GM19397 (cell line): ENCODE results near the gene SHISAL2B.
A peak's percentile ranks its signal among the peaks of the same experiment; 100 is the strongest.
"Not testable (repeated sequence)": the region's sequence is repeated elsewhere in the genome, so short reads cannot be mapped to it uniquely, and the experiment has no call there.

Source experiments
- ATAC-seq: cut with Tn5 transposase; IDR thresholded peaks from one replicate; pipeline ENCODE4 v1.9.1; 2021; ENCODE audit warnings: mild to moderate bottlenecking, moderate library complexity; ENCODE audit not compliant: unreplicated experiment

Gene SHISAL2B

GRCh38 chr5:64690417-64691151 lies at the start of gene SHISAL2B:
TSS of gene SHISAL2B (plus strand) at chr5:64690503. CDS start at chr5:64690624, 121 bp downstream.
- ATAC-seq: peak; percentile 50

GRCh38 chr5:64644831-64645230 lies 45.5 kb upstream of the SHISAL2B start:
- ATAC-seq: no peak

GRCh38 chr5:64646169-64646568 lies 44.1 kb upstream of the SHISAL2B start:
- no peak for ATAC-seq

GRCh38 chr5:64649512-64649911 lies 40.8 kb upstream of the SHISAL2B start:
- ATAC-seq: no peak

GRCh38 chr5:64653766-64654560 lies 36.3 kb upstream of the SHISAL2B start:
- ATAC-seq: no peak

- ATAC-seq: no peak
These were observed 35.8 kb upstream of the SHISAL2B start for GRCh38 chr5:64654561-64654938.

GRCh38 chr5:64655596-64655995 lies 34.7 kb upstream of the SHISAL2B start:
- no peak for ATAC-seq

GRCh38 chr5:64659289-64659688 lies 31.0 kb upstream of the SHISAL2B start:
- ATAC-seq: no peak

GRCh38 chr5:64663181-64663580 lies 27.1 kb upstream of the SHISAL2B start:
- not testable (repeated sequence) for ATAC-seq

GRCh38 chr5:64665243-64665642 lies 25.1 kb upstream of the SHISAL2B start:
- no peak for ATAC-seq

GRCh38 chr5:64666078-64666477 lies 24.2 kb upstream of the SHISAL2B start:
- ATAC-seq: no peak

GRCh38 chr5:64667068-64667467 lies 23.2 kb upstream of the SHISAL2B start:
- no peak for ATAC-seq

- no peak for ATAC-seq
These were observed 20.0 kb upstream of the SHISAL2B start for GRCh38 chr5:64670277-64670676.

- no peak for ATAC-seq
These were observed 18.6 kb upstream of the SHISAL2B start for GRCh38 chr5:64671678-64672077.

GRCh38 chr5:64678374-64678773 lies 11.9 kb upstream of the SHISAL2B start:
- no peak for ATAC-seq

GRCh38 chr5:64680289-64680688 lies 10.0 kb upstream of the SHISAL2B start:
- ATAC-seq: no peak

- ATAC-seq: no peak
These were observed 7.7 kb upstream of the SHISAL2B start for GRCh38 chr5:64682608-64683007.

GRCh38 chr5:64685866-64686265 lies 4.4 kb upstream of the SHISAL2B start:
- no peak for ATAC-seq

- ATAC-seq: no peak
These were observed 1.9 kb upstream of the SHISAL2B start for GRCh38 chr5:64688391-64688790.

GRCh38 chr5:64688965-64689364 lies 1.3 kb upstream of the SHISAL2B start:
- no peak for ATAC-seq

- no peak for ATAC-seq
These were observed 243 bp upstream of the SHISAL2B start for GRCh38 chr5:64690104-64690416.

- ATAC-seq: no peak
These were observed 988 bp downstream of the SHISAL2B start for GRCh38 chr5:64691291-64691690.
